Peyer's patch (tissue), 4 donors: ENCODE measurements around the gene FNBP1.

Experiments
- POLR2A ChIP-seq, 2 donors: fragments of 450-650 bp; IDR thresholded peaks; one replicate each; pipeline ENCODE4 v1.5.1; 2017; ENCODE audit warnings: antibody characterized with exemption in 2 of 2, mild to moderate bottlenecking in 2 of 2, moderate library complexity in 2 of 2
- TF ChIP-seq, protein P1 (sequence below), 6 experiments: fragments of 450-650 bp in 4 of 6; fragments of 200-600 bp in 2 of 6; sonication (generic) in 1 of 6; IDR thresholded peaks; one replicate each; pipeline ENCODE4 v1.5.1; 2017 to 2019; ENCODE audit warnings: antibody characterized with exemption in 6 of 6, mild to moderate bottlenecking in 3 of 6, moderate library complexity in 1 of 6

DNA sequence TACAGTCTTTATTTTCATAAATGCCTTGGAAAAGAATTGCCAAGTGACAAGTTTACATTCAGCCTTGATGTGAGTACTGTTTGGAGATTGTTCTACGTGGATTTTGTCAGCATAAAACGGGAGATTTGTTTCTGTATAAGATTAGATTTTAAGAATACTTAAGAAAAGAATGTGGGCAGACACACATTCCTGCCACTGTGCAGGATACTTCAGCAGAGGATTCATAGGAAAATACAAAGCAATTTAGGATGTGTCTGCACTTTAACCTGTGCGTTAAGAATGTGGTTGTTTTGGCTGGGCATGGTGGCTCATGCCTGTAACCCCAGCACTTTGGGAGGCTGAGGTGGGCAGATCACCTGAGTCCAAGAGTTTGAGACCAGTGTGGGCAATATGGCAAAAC is 47.9 kb upstream of the FNBP1 start:
- TF ChIP-seq, protein P1, sequence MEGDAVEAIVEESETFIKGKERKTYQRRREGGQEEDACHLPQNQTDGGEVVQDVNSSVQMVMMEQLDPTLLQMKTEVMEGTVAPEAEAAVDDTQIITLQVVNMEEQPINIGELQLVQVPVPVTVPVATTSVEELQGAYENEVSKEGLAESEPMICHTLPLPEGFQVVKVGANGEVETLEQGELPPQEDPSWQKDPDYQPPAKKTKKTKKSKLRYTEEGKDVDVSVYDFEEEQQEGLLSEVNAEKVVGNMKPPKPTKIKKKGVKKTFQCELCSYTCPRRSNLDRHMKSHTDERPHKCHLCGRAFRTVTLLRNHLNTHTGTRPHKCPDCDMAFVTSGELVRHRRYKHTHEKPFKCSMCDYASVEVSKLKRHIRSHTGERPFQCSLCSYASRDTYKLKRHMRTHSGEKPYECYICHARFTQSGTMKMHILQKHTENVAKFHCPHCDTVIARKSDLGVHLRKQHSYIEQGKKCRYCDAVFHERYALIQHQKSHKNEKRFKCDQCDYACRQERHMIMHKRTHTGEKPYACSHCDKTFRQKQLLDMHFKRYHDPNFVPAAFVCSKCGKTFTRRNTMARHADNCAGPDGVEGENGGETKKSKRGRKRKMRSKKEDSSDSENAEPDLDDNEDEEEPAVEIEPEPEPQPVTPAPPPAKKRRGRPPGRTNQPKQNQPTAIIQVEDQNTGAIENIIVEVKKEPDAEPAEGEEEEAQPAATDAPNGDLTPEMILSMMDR (IDR thresholded peaks at IDR 0.05), result no peak
- TF ChIP-seq POLR2A (IDR thresholded peaks at IDR 0.05), result no peak
